Measurements from ENCODE around the gene RAB43.

RAB43 gene

GRCh38 chr3:129063841-129064482, 57.6 kb downstream of the RAB43 start:
- DNase-seq (ENCODE audit: extremely low spot score, insufficient read length, low read depth) (no peak), FAIRE-seq (no peak)

GRCh38 chr3:129063091-129063640, 58.4 kb downstream of the RAB43 start:
- DNase-seq (ENCODE audit: extremely low spot score, insufficient read length, low read depth), result no peak
- FAIRE-seq, result no peak

GRCh38 chr3:129061888-129062834, 59.4 kb downstream of the RAB43 start:
- DNase-seq (ENCODE audit: extremely low spot score, insufficient read length, low read depth) (no peak), FAIRE-seq (no peak)

GRCh38 chr3:129061023-129061887, 60.3 kb downstream of the RAB43 start:
- FAIRE-seq (no peak), DNase-seq (ENCODE audit: extremely low spot score, insufficient read length, low read depth) (no peak)

- DNase-seq (ENCODE audit: extremely low spot score, insufficient read length, low read depth) (no peak), FAIRE-seq (no peak)
These were observed 61.2 kb downstream of the RAB43 start, which contains the start of gene GP9 for GRCh38 chr3:129060276-129061022. Gene GP9 (plus strand): TSS chr3:129060779. CDS start chr3:129061740, 961 bp downstream.

- FAIRE-seq, result no peak
These were observed 62.2 kb downstream of the RAB43 start for GRCh38 chr3:129059311-129059958.

GRCh38 chr3:129058441-129059200, 63.0 kb downstream of the RAB43 start:
- DNase-seq (ENCODE audit: extremely low spot score, insufficient read length, low read depth) (no peak), FAIRE-seq (no peak)

More at GRCh38 chr3:129059311-129059958, 62.2 kb downstream of the RAB43 start:
- DNase-seq (ENCODE audit: extremely low spot score, insufficient read length, low read depth), result no peak

- DNase-seq (ENCODE audit: extremely low spot score, insufficient read length, low read depth), result no peak
- FAIRE-seq, result no peak
These were observed 64.4 kb downstream of the RAB43 start for GRCh38 chr3:129057249-129057648.

GRCh38 chr3:129056451-129057173, 65.0 kb downstream of the RAB43 start:
- FAIRE-seq (no peak), DNase-seq (ENCODE audit: extremely low spot score, insufficient read length, low read depth) (no peak)

GRCh38 chr3:129054605-129055104, 66.9 kb downstream of the RAB43 start:
- FAIRE-seq, result no peak
- DNase-seq (ENCODE audit: extremely low spot score, insufficient read length, low read depth), result no peak

GRCh38 chr3:129052675-129053074, 68.9 kb downstream of the RAB43 start:
- FAIRE-seq (no peak), DNase-seq (ENCODE audit: extremely low spot score, insufficient read length, low read depth) (no peak)

GRCh38 chr3:129051871-129052340, 69.7 kb downstream of the RAB43 start:
- no peak for DNase-seq (ENCODE audit: extremely low spot score, insufficient read length, low read depth)

GRCh38 chr3:129050556-129051295, 70.9 kb downstream of the RAB43 start:
- FAIRE-seq (no peak), DNase-seq (ENCODE audit: extremely low spot score, insufficient read length, low read depth) (no peak)

More at GRCh38 chr3:129051871-129052340, 69.7 kb downstream of the RAB43 start:
- FAIRE-seq, result no peak

GRCh38 chr3:129047553-129047839, 74.1 kb downstream of the RAB43 start:
- DNase-seq (ENCODE audit: extremely low spot score, insufficient read length, low read depth) (no peak), FAIRE-seq (no peak)

GRCh38 chr3:129046732-129047552, 74.7 kb downstream of the RAB43 start:
- FAIRE-seq, result no peak

More at GRCh38 chr3:129046732-129047552, 74.7 kb downstream of the RAB43 start:
- no peak for DNase-seq (ENCODE audit: extremely low spot score, insufficient read length, low read depth)
